ENCODE results near the gene CAMTA1.
"Not testable (repeated sequence)": the region's sequence is repeated elsewhere in the genome, so short reads cannot be mapped to it uniquely, and the experiment has no call there.

Gene CAMTA1

GRCh38 chr1:6803357-6803756 is 18.1 kb downstream of the CAMTA1 start:
- no peak overlapping the region for H3K4me3 ChIP-seq (ENCODE audit: control insufficient read depth, low read depth, low read length)
- DNase-seq (ENCODE audit: low read depth) = no peak
- TF ChIP-seq, protein P1, sequence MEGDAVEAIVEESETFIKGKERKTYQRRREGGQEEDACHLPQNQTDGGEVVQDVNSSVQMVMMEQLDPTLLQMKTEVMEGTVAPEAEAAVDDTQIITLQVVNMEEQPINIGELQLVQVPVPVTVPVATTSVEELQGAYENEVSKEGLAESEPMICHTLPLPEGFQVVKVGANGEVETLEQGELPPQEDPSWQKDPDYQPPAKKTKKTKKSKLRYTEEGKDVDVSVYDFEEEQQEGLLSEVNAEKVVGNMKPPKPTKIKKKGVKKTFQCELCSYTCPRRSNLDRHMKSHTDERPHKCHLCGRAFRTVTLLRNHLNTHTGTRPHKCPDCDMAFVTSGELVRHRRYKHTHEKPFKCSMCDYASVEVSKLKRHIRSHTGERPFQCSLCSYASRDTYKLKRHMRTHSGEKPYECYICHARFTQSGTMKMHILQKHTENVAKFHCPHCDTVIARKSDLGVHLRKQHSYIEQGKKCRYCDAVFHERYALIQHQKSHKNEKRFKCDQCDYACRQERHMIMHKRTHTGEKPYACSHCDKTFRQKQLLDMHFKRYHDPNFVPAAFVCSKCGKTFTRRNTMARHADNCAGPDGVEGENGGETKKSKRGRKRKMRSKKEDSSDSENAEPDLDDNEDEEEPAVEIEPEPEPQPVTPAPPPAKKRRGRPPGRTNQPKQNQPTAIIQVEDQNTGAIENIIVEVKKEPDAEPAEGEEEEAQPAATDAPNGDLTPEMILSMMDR (IDR thresholded peaks at IDR 0.05; ENCODE audit: control insufficient read depth, insufficient read depth, low read depth, low read length, missing control alignments) = no peak

GRCh38 chr1:6805004-6805416 is 19.8 kb downstream of the CAMTA1 start:
- TF ChIP-seq, protein P1 (IDR thresholded peaks at IDR 0.05; ENCODE audit: control insufficient read depth, insufficient read depth, low read depth, low read length, missing control alignments) = no peak
- H3K4me3 ChIP-seq (ENCODE audit: control insufficient read depth, low read depth, low read length) = no peak overlapping the region
- no peak for DNase-seq (ENCODE audit: low read depth)

DNA sequence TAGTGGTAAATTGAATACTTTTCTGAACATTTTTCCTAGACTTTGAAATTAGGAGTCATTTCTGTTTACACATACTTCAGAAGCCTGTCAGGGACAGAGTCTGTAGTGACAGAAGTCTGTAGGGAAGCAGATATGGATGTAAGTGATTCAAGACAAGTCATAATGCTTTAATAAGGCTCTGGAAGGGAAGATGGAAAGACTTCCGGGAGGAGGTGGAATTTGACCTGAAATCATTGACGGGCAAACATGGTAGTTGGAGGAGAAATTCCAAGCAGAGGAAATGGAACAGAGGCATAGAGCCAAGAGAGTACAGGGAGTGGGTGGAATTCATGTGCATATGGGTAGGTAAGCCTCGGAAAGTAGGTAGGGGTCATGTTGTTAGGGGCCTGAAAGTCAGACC is 22.5 kb downstream of the CAMTA1 start:
- TF ChIP-seq, protein P1 (IDR thresholded peaks at IDR 0.05; ENCODE audit: control insufficient read depth, insufficient read depth, low read depth, low read length, missing control alignments) = no peak
- no peak overlapping the region for H3K4me3 ChIP-seq (ENCODE audit: control insufficient read depth, low read depth, low read length)
- no peak for DNase-seq (ENCODE audit: low read depth)

GRCh38 chr1:6809461-6809860 is 24.2 kb downstream of the CAMTA1 start:
- DNase-seq (ENCODE audit: low read depth) = no peak
- no peak overlapping the region for H3K4me3 ChIP-seq (ENCODE audit: control insufficient read depth, low read depth, low read length)
- TF ChIP-seq, protein P1 (IDR thresholded peaks at IDR 0.05; ENCODE audit: control insufficient read depth, insufficient read depth, low read depth, low read length, missing control alignments) = no peak

DNA sequence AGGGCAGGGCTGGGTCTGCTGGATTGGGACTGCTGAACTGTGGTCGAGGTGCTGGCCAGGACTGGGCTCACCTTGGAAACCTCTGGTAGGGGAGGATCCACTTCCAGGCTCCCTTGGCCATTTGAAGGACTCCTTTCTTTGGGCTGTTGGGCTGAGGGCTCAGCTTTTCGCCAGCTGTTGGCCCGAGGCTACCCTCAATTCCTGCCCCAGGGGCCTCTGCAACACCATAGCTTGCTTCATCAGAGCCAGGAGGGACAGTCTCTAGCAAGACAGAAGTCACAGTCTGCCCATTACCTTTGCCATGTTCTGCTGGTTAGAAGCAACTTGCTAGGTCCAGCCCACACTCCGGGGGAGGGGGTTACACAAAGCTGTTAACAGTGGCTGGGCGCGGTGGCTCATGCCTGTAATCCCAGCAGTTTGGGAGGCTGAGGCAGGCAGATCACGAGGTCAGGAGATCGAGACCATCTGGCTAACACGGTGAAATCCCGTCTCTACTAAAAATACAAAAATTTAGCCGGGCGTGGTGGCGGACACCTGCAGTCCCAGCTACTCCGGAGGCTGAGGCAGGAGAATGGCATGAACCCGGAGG is 25.0 kb downstream of the CAMTA1 start:
- DNase-seq (ENCODE audit: low read depth); H3K4me3 ChIP-seq (ENCODE audit: control insufficient read depth, low read depth, low read length): not testable (repeated sequence)

- no peak overlapping the region for H3K4me3 ChIP-seq (ENCODE audit: control insufficient read depth, low read depth, low read length)
- no peak for DNase-seq (ENCODE audit: low read depth)
- TF ChIP-seq, protein P1 (IDR thresholded peaks at IDR 0.05; ENCODE audit: control insufficient read depth, insufficient read depth, low read depth, low read length, missing control alignments) = no peak
Measured at GRCh38 chr1:6811583-6811982, 26.3 kb downstream of the CAMTA1 start.

DNA sequence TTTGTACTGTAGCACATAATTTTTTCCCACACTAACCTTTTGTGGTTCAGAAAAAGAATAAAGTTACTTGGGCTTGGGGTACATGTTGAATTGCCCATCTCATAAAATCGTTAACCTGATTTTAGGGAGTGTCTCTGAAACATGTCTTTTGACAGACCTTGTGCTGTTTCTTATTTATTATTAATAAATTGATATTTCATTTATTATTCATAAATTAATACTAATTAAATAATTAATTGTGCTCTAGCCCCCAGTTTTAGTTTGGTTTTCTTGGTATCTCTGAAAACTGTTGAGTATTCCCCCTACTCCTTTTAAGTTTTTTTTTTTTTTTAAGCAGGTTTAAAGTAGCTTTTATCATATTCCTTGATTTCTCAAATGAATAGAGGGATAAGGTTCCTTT is 27.9 kb downstream of the CAMTA1 start:
- H3K4me3 ChIP-seq (ENCODE audit: control insufficient read depth, low read depth, low read length) = no peak overlapping the region
- DNase-seq (ENCODE audit: low read depth) = no peak
- TF ChIP-seq, protein P1 (IDR thresholded peaks at IDR 0.05; ENCODE audit: control insufficient read depth, insufficient read depth, low read depth, low read length, missing control alignments) = no peak

Data from AG09309 (cell line).